ENCODE measurements around the gene VSTM1. TPM values are rescaled to one million over a fixed set of nuclear protein-coding genes. Genes with fewer than 3 reads are reported as not detected.

Gene VSTM1
- total RNA-seq, 1 experiment from 2014 or later = not detected

DNA sequence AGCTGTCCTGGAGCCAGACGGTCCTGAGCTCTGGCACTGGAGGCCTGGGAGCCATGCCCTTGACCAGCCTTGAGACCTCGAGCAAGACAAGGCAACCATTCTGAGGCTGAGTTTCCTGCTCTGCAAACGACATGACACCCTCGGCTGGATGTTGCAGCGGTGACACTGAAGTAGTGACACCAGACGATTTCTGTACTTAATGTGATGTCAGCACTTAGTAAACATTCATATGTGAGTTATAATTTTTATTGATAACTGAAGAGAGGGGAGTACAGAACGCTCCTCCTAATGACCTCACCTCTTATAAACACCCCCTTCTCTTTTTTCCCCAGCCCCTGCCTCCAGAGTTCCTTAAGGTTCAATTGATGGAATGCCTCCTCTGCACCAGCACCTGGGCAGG is 44.8 kb upstream of the VSTM1 start:
- no peaks in the 10 kb centered on the region for H3K4me1 Mint-ChIP-seq
- H4K20me1 ChIP-seq (ENCODE audit: control insufficient read depth, insufficient read depth, insufficient read length) = no peaks in the 10 kb centered on the region

More for the DNA sequence above, 44.8 kb upstream of the VSTM1 start:
- H3K27ac ChIP-seq (ENCODE audit: insufficient read length, low read depth, low read length) = no peak overlapping the region
- H3K79me1 ChIP-seq (ENCODE audit: insufficient read depth, low read depth, low read length, poor library complexity, severe bottlenecking) = peaks cover under 1% of the 10 kb centered on the region
- TF ChIP-seq CTCF (conservative IDR thresholded peaks at IDR 0.05) = no peak
- H2BK120ac ChIP-seq (ENCODE audit: low read depth, low read length, poor library complexity, severe bottlenecking) = no peak overlapping the region
- Mint-ChIP-seq H3K36me3 (ENCODE audit: insufficient read depth in 1 of 3, low read depth in 3 of 3) (peaks cover 42 to 68% (median 68%) of the 10 kb centered on the region in 3 experiments), H3K27me3 (ENCODE audit: low read depth) (no peaks in the 10 kb centered on the region), H3K9me3 (peaks cover 0 to 2% of the 10 kb centered on the region in 2 experiments; a peak in 2 of 5 replicates), H3K4me3 (no peak overlapping the region; a peak in 1 of 5 replicates), H3K27ac (no peak overlapping the region; a peak in 1 of 7 replicates)
- H4K91ac ChIP-seq (ENCODE audit: insufficient read length, low read depth, low read length) = no peak overlapping the region
- H2BK5ac ChIP-seq (ENCODE audit: insufficient read length, low read length) = no peak overlapping the region
- no peak overlapping the region for H2BK12ac ChIP-seq (ENCODE audit: insufficient read length, low read depth, low read length)
- no peak overlapping the region for H2AK5ac ChIP-seq (ENCODE audit: insufficient read length, low read length)
- no peak overlapping the region for H3K18ac ChIP-seq (ENCODE audit: insufficient read length, low read depth, low read length)
- no peak overlapping the region for H2AFZ ChIP-seq (ENCODE audit: low read length)
- peaks cover under 1% of the 10 kb centered on the region for H3K23me2 ChIP-seq (ENCODE audit: insufficient read length, low read depth, low read length, poor library complexity, severe bottlenecking)
- no peak overlapping the region for H3K9ac ChIP-seq (ENCODE audit: extremely low read depth, insufficient read length, low read length)
- H3K4me1 ChIP-seq (ENCODE audit: insufficient read depth, low read length) = no peaks in the 10 kb centered on the region
- no peak overlapping the region for H3K4me2 ChIP-seq (ENCODE audit: insufficient read depth, insufficient read length, low read length)
- H3K23ac ChIP-seq (ENCODE audit: insufficient read length, low read depth, low read length) = no peak overlapping the region
- no peak overlapping the region for H3K56ac ChIP-seq (ENCODE audit: insufficient read length, low read depth, low read length)
- H3K4ac ChIP-seq (ENCODE audit: low read depth, low read length) = no peak overlapping the region
- no peak overlapping the region for H3K14ac ChIP-seq (ENCODE audit: insufficient read depth, low read length)
- H2BK15ac ChIP-seq (ENCODE audit: low read depth, low read length) = no peak overlapping the region
- no peak overlapping the region for H4K5ac ChIP-seq (ENCODE audit: insufficient read length, low read depth, low read length)
- H4K8ac ChIP-seq (replicated peaks; ENCODE audit: insufficient read length, low read depth, low read length) = no peak overlapping the region
- H3K9me3 ChIP-seq (ENCODE audit: control insufficient read depth, low read depth, low read length) = no peaks in the 10 kb centered on the region
- H3K79me2 ChIP-seq (ENCODE audit: insufficient read depth, low read length) = no peaks in the 10 kb centered on the region
- WGBS (ENCODE audit: extremely low coverage, insufficient read length, low lambda C conversion rate) = no CpG with 5 or more reads among the region's 7 CpGs
- no peaks in the 10 kb centered on the region for H3K27me3 ChIP-seq (ENCODE audit: insufficient read depth, low read length)
- no peak overlapping the region for H3T11ph ChIP-seq (ENCODE audit: low read length)
- no peak for DNase-seq
- H2BK20ac ChIP-seq (ENCODE audit: low read depth, low read length, poor library complexity, severe bottlenecking) = no peak overlapping the region
